Liver (tissue), 9 donors: ENCODE measurements around the gene HSPG2. TPM values are rescaled to one million over a fixed set of nuclear protein-coding genes. Genes with fewer than 3 reads are reported as not detected.

Experiments used
- DNase-seq: peaks from one replicate; pipeline ENCODE4 v3.0.0-alpha.2; 2017; ENCODE audit warnings: low spot score
- H3K27ac ChIP-seq, 2 donors: one replicate each; pipeline ENCODE4 v1.7.0; 2013; ENCODE audit warnings: inconsistent platforms in 2 of 2, low read length in 2 of 2, control low read depth in 1 of 2, low read depth in 1 of 2, mild to moderate bottlenecking in 1 of 2
- H3K27me3 ChIP-seq, 4 donors: one replicate each; pipeline versions ENCODE4 v1.6.1 to v1.7.0; 2013; ENCODE audit warnings: low read length in 3 of 4, inconsistent platforms in 1 of 4, mild to moderate bottlenecking in 1 of 4, moderate library complexity in 1 of 4; ENCODE audit not compliant: control insufficient read depth in 4 of 4, insufficient read depth in 4 of 4
- H3K36me3 ChIP-seq, 4 donors: one replicate each; pipeline versions ENCODE4 v1.6.1 to v1.7.0; 2013; ENCODE audit warnings: low read length in 3 of 4, mild to moderate bottlenecking in 3 of 4, low read depth in 1 of 4, moderate library complexity in 1 of 4; ENCODE audit not compliant: control insufficient read depth in 4 of 4, insufficient read depth in 3 of 4
- H3K4me1 ChIP-seq, 4 donors: one replicate each; pipeline versions ENCODE4 v1.6.1 to v1.7.0; 2013; ENCODE audit warnings: low read length in 3 of 4, mild to moderate bottlenecking in 3 of 4, moderate library complexity in 1 of 4; ENCODE audit not compliant: control insufficient read depth in 4 of 4, insufficient read depth in 4 of 4
- H3K4me3 ChIP-seq, 3 donors: one replicate each; pipeline versions ENCODE4 v1.6.1 to v1.7.0; 2013; ENCODE audit warnings: low read length in 3 of 3, control low read depth in 1 of 3, low read depth in 1 of 3, mild to moderate bottlenecking in 1 of 3
- H3K9ac ChIP-seq, 2 donors: one replicate each; pipeline ENCODE4 v1.7.0; 2013; ENCODE audit warnings: low read length in 2 of 2, mild to moderate bottlenecking in 2 of 2, moderate library complexity in 2 of 2, control low read depth in 1 of 2, low read depth in 1 of 2
- H3K9me3 ChIP-seq, 4 donors: one replicate each; pipeline versions ENCODE4 v1.6.1 to v1.7.0; 2013; ENCODE audit warnings: low read length in 3 of 4; ENCODE audit not compliant: control insufficient read depth in 4 of 4
- ATF3 ChIP-seq: IDR thresholded peaks from 2 replicates; pipeline ENCODE4 v1.6.1; 2016; ENCODE audit warnings: antibody characterized with exemption
- CTCF ChIP-seq: fragments of 150-350 bp; IDR thresholded peaks from 2 replicates; pipeline ENCODE4 v1.5.1; 2017; ENCODE audit warnings: improper control_type of control experiment, low read depth, low read length; ENCODE audit not compliant: missing input control
- FOXA2 ChIP-seq: IDR thresholded peaks from 2 replicates; pipeline ENCODE4 v1.6.1; 2016; ENCODE audit warnings: antibody characterized with exemption
- GABPA ChIP-seq, 2 donors: IDR thresholded peaks in 1 of 2; conservative IDR thresholded peaks in 1 of 2; 2 replicates each; pipeline ENCODE4 v1.6.1; 2016; ENCODE audit warnings: antibody characterized with exemption in 2 of 2, mild to moderate bottlenecking in 1 of 2, moderate library complexity in 1 of 2
- HNF4A ChIP-seq, 2 donors: conservative IDR thresholded peaks; 2 replicates each; pipeline ENCODE4 v1.6.1; 2016; ENCODE audit warnings: antibody characterized with exemption in 2 of 2, mild to moderate bottlenecking in 2 of 2
- HNF4G ChIP-seq: IDR thresholded peaks from 2 replicates; pipeline ENCODE4 v1.6.1; 2016; ENCODE audit warnings: antibody characterized with exemption
- NR2F2 ChIP-seq: IDR thresholded peaks from 2 replicates; pipeline ENCODE4 v1.6.1; 2016; ENCODE audit warnings: antibody characterized with exemption
- RAD21 ChIP-seq, 2 donors: IDR thresholded peaks; 2 replicates each; pipeline ENCODE4 v1.6.1; 2016; ENCODE audit warnings: antibody characterized with exemption in 2 of 2, mild to moderate bottlenecking in 2 of 2
- REST ChIP-seq: IDR thresholded peaks from 2 replicates; pipeline ENCODE4 v1.6.1; 2016; ENCODE audit warnings: antibody characterized with exemption, mild to moderate bottlenecking
- SP1 ChIP-seq: IDR thresholded peaks from 2 replicates; pipeline ENCODE4 v1.6.1; 2018; ENCODE audit warnings: antibody characterized with exemption, mild to moderate bottlenecking
- TAF1 ChIP-seq: conservative IDR thresholded peaks from 2 replicates; pipeline ENCODE4 v1.6.1; 2016; ENCODE audit warnings: antibody characterized with exemption, mild to moderate bottlenecking
- YY1 ChIP-seq: IDR thresholded peaks from 2 replicates; pipeline ENCODE4 v1.6.1; 2016; ENCODE audit warnings: antibody characterized with exemption, mild to moderate bottlenecking
- ZBTB33 ChIP-seq: IDR thresholded peaks from 2 replicates; pipeline ENCODE4 v1.6.1; 2016; ENCODE audit warnings: antibody characterized with exemption
- WGBS: extraction: QIAGEN DNeasy Blood & Tissue Kit; methylation state at CpG from one replicate; pipeline ENCODE4 v1.1.7; 2013; 5-methylcytosine and 5-hydroxymethylcytosine counted together
- polyA plus RNA-seq, 2 donors: library from polyadenylated mRNA; stranded (reverse) in 1 of 2; unstranded in 1 of 2; fragments of 200-250 nt in 1 of 2; fragments of >200 nt in 1 of 2; fragmentation: Nextera tagmentation in 1 of 2; extraction: Ambion mirVana in 1 of 2; gene quantifications; one replicate each; pipeline versions ENCODE4 v1.2.1 to v1.2.3, GENCODE V29; 2013 to 2015
- total RNA-seq, 2 donors: library from RNA; depleted of rRNA; stranded (reverse); fragments of >200 nt; gene quantifications; one replicate each; pipeline ENCODE4 v1.2.3, GENCODE V29; 2014
- donor health status: healthy.
- donor health status: healthy.
- donor health status: healthy.
- donor health status: healthy.
- donor health status: healthy.

Gene HSPG2
- total and polyA plus RNA-seq, 4 donors: 5.6 to 43.9 (median 23.9) TPM

GRCh38 chr1:21942464-21942863, 5.4 kb upstream of the HSPG2 start:
- peaks cover 0 to 10% (median 2%) of the 10 kb centered on the region in 4 donors for H3K4me1 ChIP-seq
- H3K9ac ChIP-seq: no peak overlapping the region
- no peaks in the 10 kb centered on the region for H3K27me3 ChIP-seq
- no peak for DNase-seq
- H3K9me3 ChIP-seq: no peaks in the 10 kb centered on the region
- H3K36me3 ChIP-seq: no peaks in the 10 kb centered on the region
- H3K4me3 ChIP-seq: no peak overlapping the region
- WGBS: 83% methylated on average over 10 of the region's 10 CpGs
- no peak overlapping the region for H3K27ac ChIP-seq
- TF ChIP-seq FOXA2: no peak
- no peak for TF ChIP-seq ATF3
- TF ChIP-seq YY1: no peak
- TF ChIP-seq GABPA (IDR thresholded peaks at IDR 0.05 in 1 of 2, conservative IDR thresholded peaks at IDR 0.05 in 1 of 2): no peak
- TF ChIP-seq HNF4G: no peak
- TF ChIP-seq ZBTB33: no peak
- no peak for TF ChIP-seq RAD21 (IDR thresholded peaks at IDR 0.05)
- no peak for TF ChIP-seq NR2F2

- Histone ChIP-seq H3K9ac (no peak overlapping the region), H3K9me3 (no peaks in the 10 kb centered on the region), H3K4me3 (no peak overlapping the region), H3K27me3 (no peaks in the 10 kb centered on the region), H3K36me3 (no peaks in the 10 kb centered on the region), H3K27ac (no peak overlapping the region), H3K4me1 (peaks cover 0 to 8% (median 4%) of the 10 kb centered on the region in 4 donors)
- DNase-seq: no peak
- 87% methylated on average over 5 of the region's 5 CpGs for WGBS
- TF ChIP-seq ZBTB33: no peak
- no peak for TF ChIP-seq TAF1
- TF ChIP-seq HNF4G: no peak
- no peak for TF ChIP-seq YY1
- TF ChIP-seq SP1: no peak
- no peak for TF ChIP-seq REST
- TF ChIP-seq CTCF: no peak
- TF ChIP-seq HNF4A (conservative IDR thresholded peaks at IDR 0.05): no peak
Measured at GRCh38 chr1:21941370-21941769, 4.3 kb upstream of the HSPG2 start.
